Ovary (tissue), 3 donors: Measurements from ENCODE around the gene PRSS27.
"Not testable (repeated sequence)": the region's sequence is repeated elsewhere in the genome, so short reads cannot be mapped to it uniquely, and the experiment has no call there.

Experiments used
- EP300 ChIP-seq: sonication (generic); formaldehyde crosslinking; IDR thresholded peaks from one replicate; pipeline ENCODE4 v1.6.1; 2017; ENCODE audit warnings: antibody characterized with exemption
- POLR2A ChIP-seq: fragments of 450-650 bp; IDR thresholded peaks from one replicate; pipeline ENCODE4 v1.6.1; 2017; ENCODE audit warnings: antibody characterized with exemption, mild to moderate bottlenecking, moderate library complexity
- TF ChIP-seq, protein P1 (sequence below), 3 donors: fragments of 450-650 bp in 2 of 3; fragments of 200-600 bp in 1 of 3; IDR thresholded peaks; one replicate each; pipeline versions ENCODE4 v1.5.1 to v1.8.0; 2016 to 2022; ENCODE audit warnings: antibody characterized with exemption in 3 of 3, mild to moderate bottlenecking in 1 of 3
- donor health status: DM: no; HTN: no; CAD: no.

DNA sequence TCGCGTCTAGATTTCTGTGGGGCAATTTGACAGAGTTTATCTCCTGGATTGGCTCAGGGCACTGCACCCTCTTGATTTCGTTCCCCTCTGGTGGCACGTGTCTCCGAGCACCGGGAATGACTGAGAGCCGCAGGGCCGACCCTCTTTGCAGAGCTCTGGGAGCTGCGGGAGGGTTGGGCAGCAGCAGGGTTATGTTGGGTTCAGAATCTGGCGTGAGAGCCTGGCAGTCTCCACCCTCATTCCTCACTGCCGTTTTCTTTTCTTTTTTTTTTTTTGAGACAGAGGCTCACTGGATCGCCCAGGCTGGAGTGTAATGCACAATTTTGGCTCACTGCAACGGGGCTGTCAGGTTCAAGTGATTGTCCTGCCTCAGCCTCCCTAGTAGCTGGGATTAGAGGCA, 30.6 kb downstream of the PRSS27 start:
- TF ChIP-seq, protein P1, sequence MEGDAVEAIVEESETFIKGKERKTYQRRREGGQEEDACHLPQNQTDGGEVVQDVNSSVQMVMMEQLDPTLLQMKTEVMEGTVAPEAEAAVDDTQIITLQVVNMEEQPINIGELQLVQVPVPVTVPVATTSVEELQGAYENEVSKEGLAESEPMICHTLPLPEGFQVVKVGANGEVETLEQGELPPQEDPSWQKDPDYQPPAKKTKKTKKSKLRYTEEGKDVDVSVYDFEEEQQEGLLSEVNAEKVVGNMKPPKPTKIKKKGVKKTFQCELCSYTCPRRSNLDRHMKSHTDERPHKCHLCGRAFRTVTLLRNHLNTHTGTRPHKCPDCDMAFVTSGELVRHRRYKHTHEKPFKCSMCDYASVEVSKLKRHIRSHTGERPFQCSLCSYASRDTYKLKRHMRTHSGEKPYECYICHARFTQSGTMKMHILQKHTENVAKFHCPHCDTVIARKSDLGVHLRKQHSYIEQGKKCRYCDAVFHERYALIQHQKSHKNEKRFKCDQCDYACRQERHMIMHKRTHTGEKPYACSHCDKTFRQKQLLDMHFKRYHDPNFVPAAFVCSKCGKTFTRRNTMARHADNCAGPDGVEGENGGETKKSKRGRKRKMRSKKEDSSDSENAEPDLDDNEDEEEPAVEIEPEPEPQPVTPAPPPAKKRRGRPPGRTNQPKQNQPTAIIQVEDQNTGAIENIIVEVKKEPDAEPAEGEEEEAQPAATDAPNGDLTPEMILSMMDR (IDR thresholded peaks at IDR 0.05): not testable (repeated sequence)
- not testable (repeated sequence) for TF ChIP-seq POLR2A, EP300
